ENCODE data around the gene OR7A17. TPM values are rescaled to one million over a fixed set of nuclear protein-coding genes. Genes with fewer than 3 reads are reported as not detected.

Gene OR7A17
- not detected for total RNA-seq

- Mint-ChIP-seq H3K27ac (no peak within 1 kb of the TSS), H3K36me3 (ENCODE audit: low read depth) (no peaks in the 10 kb centered on the region), H3K4me1 (peaks cover 6% of the 10 kb centered on the region), H3K9me3 (ENCODE audit: low read depth) (no peaks in the 10 kb centered on the region), H3K4me3 (no peak within 1 kb of the TSS), H3K27me3 (peaks cover 22% of the 10 kb centered on the region)
- intact Hi-C loops (cut with DNase I, micrococcal nuclease) = loop anchor here in 1 of 2 experiments (5.0 kb wide), 1 partner anchor 314 kb away; the partner anchor contains the start of gene NDUFB7
- DNase-seq (no peak), ATAC-seq (no peak)
- CTCF ChIA-PET = no interaction called here
- POLR2A ChIA-PET = no interaction called here
Measured at GRCh38 chr19:14886032-14886431, at the start of gene OR7A17. TSS of gene OR7A17 (minus strand) at chr19:14886132. CDS start at chr19:14881355, 4,777 bp downstream.

GRCh38 chr19:14933506-14933905, 47.6 kb upstream of the OR7A17 start:
- H3K27me3 Mint-ChIP-seq = peaks cover 12% of the 10 kb centered on the region
- no peak overlapping the region for H3K4me3 Mint-ChIP-seq
- intact Hi-C loops (cut with DNase I, micrococcal nuclease) = no loop called here
- H3K9me3 Mint-ChIP-seq (ENCODE audit: low read depth) = peaks cover 7% of the 10 kb centered on the region
- H3K27ac Mint-ChIP-seq = no peak overlapping the region
- DNase-seq = no peak
- ChIA-PET CTCF (no interaction called here), POLR2A (no interaction called here)
- H3K4me1 Mint-ChIP-seq = no peaks in the 10 kb centered on the region
- H3K36me3 Mint-ChIP-seq (ENCODE audit: low read depth) = no peaks in the 10 kb centered on the region
- ATAC-seq = no peak

- intact Hi-C loops (cut with DNase I, micrococcal nuclease) = no loop called here
- DNase-seq (no peak), ATAC-seq (no peak)
- ChIA-PET CTCF (no interaction called here), POLR2A (no interaction called here)
- Mint-ChIP-seq H3K4me1 (no peaks in the 10 kb centered on the region), H3K4me3 (no peak overlapping the region), H3K9me3 (ENCODE audit: low read depth) (peaks cover 14% of the 10 kb centered on the region), H3K27ac (no peak overlapping the region), H3K27me3 (peaks cover 25% of the 10 kb centered on the region), H3K36me3 (ENCODE audit: low read depth) (no peaks in the 10 kb centered on the region)
Measured at GRCh38 chr19:14916848-14917247, 30.9 kb upstream of the OR7A17 start.

- ChIA-PET POLR2A (no interaction called here), CTCF (no interaction called here)
- Mint-ChIP-seq H3K36me3 (ENCODE audit: low read depth) (no peaks in the 10 kb centered on the region), H3K27ac (no peak overlapping the region), H3K4me1 (no peaks in the 10 kb centered on the region), H3K9me3 (ENCODE audit: low read depth) (peaks cover 14% of the 10 kb centered on the region), H3K27me3 (peaks cover 24% of the 10 kb centered on the region), H3K4me3 (no peak overlapping the region)
- DNase-seq = no peak
- ATAC-seq = no peak
- intact Hi-C loops (cut with DNase I, micrococcal nuclease) = no loop called here
Measured at GRCh38 chr19:14915116-14915515, 29.2 kb upstream of the OR7A17 start.

GRCh38 chr19:14906711-14907110, 20.8 kb upstream of the OR7A17 start:
- H3K36me3 Mint-ChIP-seq (ENCODE audit: low read depth) = no peaks in the 10 kb centered on the region
- ATAC-seq = no peak
- H3K4me3 Mint-ChIP-seq = no peak overlapping the region
- H3K4me1 Mint-ChIP-seq = no peaks in the 10 kb centered on the region
- ChIA-PET POLR2A (no interaction called here), CTCF (no interaction called here)
- H3K27ac Mint-ChIP-seq = no peak overlapping the region
- H3K27me3 Mint-ChIP-seq = peaks cover 20% of the 10 kb centered on the region
- intact Hi-C loops (cut with DNase I, micrococcal nuclease) = no loop called here
- no peaks in the 10 kb centered on the region for H3K9me3 Mint-ChIP-seq (ENCODE audit: low read depth)
- DNase-seq = no peak

- H3K36me3 Mint-ChIP-seq (ENCODE audit: low read depth) = no peaks in the 10 kb centered on the region
- no peak overlapping the region for H3K27ac Mint-ChIP-seq
- no peak overlapping the region for H3K4me3 Mint-ChIP-seq
- intact Hi-C loops (cut with DNase I, micrococcal nuclease) = no loop called here
- CTCF ChIA-PET = no interaction called here
- POLR2A ChIA-PET = no interaction called here
- H3K4me1 Mint-ChIP-seq = no peaks in the 10 kb centered on the region
- DNase-seq (no peak), ATAC-seq (no peak)
- H3K27me3 Mint-ChIP-seq = peaks cover 23% of the 10 kb centered on the region
- no peaks in the 10 kb centered on the region for H3K9me3 Mint-ChIP-seq (ENCODE audit: low read depth)
Measured at GRCh38 chr19:14901675-14902260, 15.8 kb upstream of the OR7A17 start.

- intact Hi-C loops (cut with DNase I, micrococcal nuclease) = no loop called here
- no peak overlapping the region for H3K27ac Mint-ChIP-seq
- peaks cover 6% of the 10 kb centered on the region for H3K4me1 Mint-ChIP-seq
- no peak for DNase-seq
- peaks cover 17% of the 10 kb centered on the region for H3K27me3 Mint-ChIP-seq
- POLR2A ChIA-PET = no interaction called here
- no peak for ATAC-seq
- no peaks in the 10 kb centered on the region for H3K36me3 Mint-ChIP-seq (ENCODE audit: low read depth)
- no peaks in the 10 kb centered on the region for H3K9me3 Mint-ChIP-seq (ENCODE audit: low read depth)
- no peak overlapping the region for H3K4me3 Mint-ChIP-seq
- CTCF ChIA-PET = interaction anchor here (0.5 to 0.7 kb wide), 2 partner anchors 19 to 905 kb away, joined by 3 to 4 read pairs; no protein-coding TSS in a partner anchor
Measured at GRCh38 chr19:14890643-14891379, 4.9 kb upstream of the OR7A17 start.

GRCh38 chr19:14889994-14890642, 4.2 kb upstream of the OR7A17 start:
- Mint-ChIP-seq H3K4me1 (peaks cover 6% of the 10 kb centered on the region), H3K27me3 (peaks cover 18% of the 10 kb centered on the region), H3K27ac (no peak overlapping the region), H3K9me3 (ENCODE audit: low read depth) (no peaks in the 10 kb centered on the region), H3K36me3 (ENCODE audit: low read depth) (no peaks in the 10 kb centered on the region), H3K4me3 (no peak overlapping the region)
- ChIA-PET POLR2A (no interaction called here), CTCF (interaction anchor here (0.5 to 1.1 kb wide), 3 partner anchors 13 to 906 kb away, joined by 3 to 4 read pairs (median 3); no protein-coding TSS in a partner anchor)
- intact Hi-C loops (cut with DNase I, micrococcal nuclease) = loop anchor here (2.0 to 5.0 kb wide), 3 partner anchors 103 to 318 kb away; partner anchors contain the start of gene NDUFB7 (in 1 of the 2)
- ATAC-seq (no peak), DNase-seq (no peak)

GRCh38 chr19:14871619-14872230, 14.2 kb downstream of the OR7A17 start:
- Mint-ChIP-seq H3K27me3 (peaks cover 33% of the 10 kb centered on the region), H3K27ac (no peak overlapping the region), H3K4me1 (no peaks in the 10 kb centered on the region), H3K36me3 (ENCODE audit: low read depth) (no peaks in the 10 kb centered on the region), H3K4me3 (no peak overlapping the region), H3K9me3 (ENCODE audit: low read depth) (no peaks in the 10 kb centered on the region)
- ATAC-seq (no peak), DNase-seq (no peak)
- POLR2A ChIA-PET = no interaction called here
- intact Hi-C loops (cut with DNase I, micrococcal nuclease) = loop anchor here in 1 of 2 experiments (2.0 kb wide), 1 partner anchor 279 kb away; no protein-coding TSS in a partner anchor
- CTCF ChIA-PET = no interaction called here

- ChIA-PET CTCF (interaction anchor here (1.1 kb wide), 1 partner anchor 82 kb away, joined by 3 read pairs; no protein-coding TSS in a partner anchor), POLR2A (no interaction called here)
- Mint-ChIP-seq H3K36me3 (ENCODE audit: low read depth) (no peaks in the 10 kb centered on the region), H3K27ac (no peak overlapping the region), H3K9me3 (ENCODE audit: low read depth) (no peaks in the 10 kb centered on the region), H3K27me3 (peaks cover 43% of the 10 kb centered on the region), H3K4me3 (no peak overlapping the region), H3K4me1 (no peaks in the 10 kb centered on the region)
- ATAC-seq (no peak), DNase-seq (no peak)
- intact Hi-C loops (cut with DNase I, micrococcal nuclease) = no loop called here
Measured at GRCh38 chr19:14868497-14868896, 17.4 kb downstream of the OR7A17 start.

- ChIA-PET POLR2A (no interaction called here), CTCF (no interaction called here)
- ATAC-seq (no peak), DNase-seq (no peak)
- Mint-ChIP-seq H3K27me3 (peaks cover 26% of the 10 kb centered on the region), H3K4me1 (no peaks in the 10 kb centered on the region), H3K9me3 (ENCODE audit: low read depth) (no peaks in the 10 kb centered on the region), H3K36me3 (ENCODE audit: low read depth) (no peaks in the 10 kb centered on the region), H3K27ac (no peak within 1 kb of the TSS), H3K4me3 (no peak within 1 kb of the TSS)
- intact Hi-C loops (cut with DNase I, micrococcal nuclease) = no loop called here
Measured at GRCh38 chr19:14848822-14849221, 37.1 kb downstream of the OR7A17 start, which contains the start of gene OR7A10. TSS of gene OR7A10 (minus strand) at chr19:14848922. CDS start at chr19:14841877, 7,045 bp downstream.
